HepG2 (cell line): ENCODE measurements around the gene METTL13. TPM values are rescaled to one million over a fixed set of nuclear protein-coding genes. Genes with fewer than 3 reads are reported as not detected.

Experiments
- EZH2 ChIP-seq: conservative IDR thresholded peaks from 2 replicates; pipeline ENCODE4 v1.6.1; 2012; ENCODE audit warnings: mild to moderate bottlenecking, low read depth, low read length, moderate library complexity
- FOXJ3 ChIP-seq: sonication (generic); formaldehyde crosslinking; IDR thresholded peaks from 2 replicates; pipeline ENCODE4 v1.4.0; 2020; ENCODE audit warnings: missing genetic modification reagents, mild to moderate bottlenecking, borderline replicate concordance
- HDAC6 ChIP-seq: fragments of 200-600 bp; sonication (generic); IDR thresholded peaks from 2 replicates; pipeline ENCODE4 v1.7.0; 2017; ENCODE audit warnings: mild to moderate bottlenecking, antibody characterized with exemption, low read length, low read depth
- IKZF1 ChIP-seq: fragments of 450-650 bp; IDR thresholded peaks from 2 replicates; pipeline ENCODE4 v1.7.1; 2016
- NR2C2 ChIP-seq: sonication (generic); formaldehyde crosslinking; IDR thresholded peaks from 2 replicates; pipeline ENCODE4 v1.4.0; 2020; ENCODE audit warnings: missing genetic modification reagents, mild to moderate bottlenecking, moderate library complexity, borderline replicate concordance
- ONECUT2 ChIP-seq: sonication (generic); formaldehyde crosslinking; IDR thresholded peaks from 2 replicates; pipeline ENCODE4 v1.4.0; 2020; ENCODE audit warnings: missing genetic modification reagents
- PHF5A ChIP-seq: IDR thresholded peaks from one replicate; pipeline ENCODE4 v1.6.1; 2018; ENCODE audit warnings: low read depth, missing genetic modification reagents; ENCODE audit not compliant: unreplicated experiment
- PRPF4 ChIP-seq: fragments of 200-400 bp; formaldehyde crosslinking; IDR thresholded peaks from 2 replicates; pipeline ENCODE4 v1.6.1; 2016; ENCODE audit warnings: low read length, low read depth; ENCODE audit not compliant: poor library complexity, severe bottlenecking
- SIX1 ChIP-seq: sonication (generic); formaldehyde crosslinking; IDR thresholded peaks from 2 replicates; pipeline ENCODE4 v1.4.0; 2020; ENCODE audit warnings: missing genetic modification reagents, borderline replicate concordance
- ZBTB7B ChIP-seq: sonication (generic); formaldehyde crosslinking; IDR thresholded peaks from 2 replicates; pipeline ENCODE4 v1.4.0; 2020; ENCODE audit warnings: missing genetic modification reagents
- ZNF180 ChIP-seq: sonication (generic); formaldehyde crosslinking; IDR thresholded peaks from 2 replicates; pipeline ENCODE4 v1.4.0; 2020; ENCODE audit warnings: low read depth, missing genetic modification reagents, borderline replicate concordance
- ZNF577 ChIP-seq: sonication (generic); formaldehyde crosslinking; IDR thresholded peaks from 2 replicates; pipeline ENCODE4 v1.4.0; 2020; ENCODE audit warnings: mild to moderate bottlenecking, low read depth, missing genetic modification reagents, borderline replicate concordance
- ZNF766 ChIP-seq: sonication (generic); formaldehyde crosslinking; IDR thresholded peaks from 2 replicates; pipeline ENCODE4 v1.5.0; 2020; ENCODE audit warnings: missing genetic modification reagents, borderline replicate concordance
- polyA plus RNA-seq, 8 experiments: library from polyadenylated mRNA; depleted of rRNA in 3 of 8; stranded (reverse) in 7 of 8; unstranded in 1 of 8; fragments of >200 nt; fragmentation: Illumina TruSeq in 4 of 8; extraction: Trizol in 4 of 8; gene quantifications; 2 replicates each; pipeline versions ENCODE4 v1.2.1 to v1.2.3, GENCODE V29; 2011 to 2016; ENCODE audit warnings: low read depth in 4 of 8, missing spikeins in 1 of 8, mixed read lengths in 1 of 8; ENCODE audit not compliant: insufficient read depth in 1 of 8
- total RNA-seq, 5 experiments: library from RNA; depleted of rRNA; stranded (reverse); fragments of >200 nt; fragmentation: Illumina TruSeq; extraction: Trizol; gene quantifications; 2 replicates each; pipeline ENCODE4 v1.2.3, GENCODE V29; 2016; ENCODE audit warnings: low read depth in 1 of 5
- TF ChIP-seq, protein P1 (sequence below): sonication (generic); formaldehyde crosslinking; IDR thresholded peaks from 2 replicates; pipeline ENCODE4 v1.4.0; 2020; ENCODE audit warnings: missing genetic modification reagents, borderline replicate concordance
- TF ChIP-seq, protein P2 (sequence below): sonication (generic); formaldehyde crosslinking; IDR thresholded peaks from 2 replicates; pipeline ENCODE4 v1.4.0; 2020; ENCODE audit warnings: mild to moderate bottlenecking, missing genetic modification reagents
- TF ChIP-seq, protein P3 (sequence below): sonication (generic); formaldehyde crosslinking; IDR thresholded peaks from 2 replicates; pipeline ENCODE4 v1.5.1; 2020; ENCODE audit warnings: mild to moderate bottlenecking, missing genetic modification reagents
- TF ChIP-seq, protein P4 (sequence below), 2 experiments: sonication (generic) in 1 of 2; formaldehyde crosslinking in 1 of 2; IDR thresholded peaks; 2 replicates each; pipeline versions ENCODE4 v1.4.0 to v1.6.1; 2016 to 2020; ENCODE audit warnings: borderline replicate concordance in 1 of 2, low read depth in 1 of 2, mild to moderate bottlenecking in 1 of 2, missing genetic modification reagents in 1 of 2
- TF ChIP-seq, protein P5 (sequence below): sonication (generic); formaldehyde crosslinking; IDR thresholded peaks from 2 replicates; pipeline ENCODE4 v1.4.0; 2020; ENCODE audit warnings: missing genetic modification reagents

The METTL13 gene
- total and polyA plus RNA-seq, 2 of the 13 experiments (the other 11 are each of a cell fraction or from before 2014, with no cell fraction given): 18.6 to 22.8 TPM

DNA sequence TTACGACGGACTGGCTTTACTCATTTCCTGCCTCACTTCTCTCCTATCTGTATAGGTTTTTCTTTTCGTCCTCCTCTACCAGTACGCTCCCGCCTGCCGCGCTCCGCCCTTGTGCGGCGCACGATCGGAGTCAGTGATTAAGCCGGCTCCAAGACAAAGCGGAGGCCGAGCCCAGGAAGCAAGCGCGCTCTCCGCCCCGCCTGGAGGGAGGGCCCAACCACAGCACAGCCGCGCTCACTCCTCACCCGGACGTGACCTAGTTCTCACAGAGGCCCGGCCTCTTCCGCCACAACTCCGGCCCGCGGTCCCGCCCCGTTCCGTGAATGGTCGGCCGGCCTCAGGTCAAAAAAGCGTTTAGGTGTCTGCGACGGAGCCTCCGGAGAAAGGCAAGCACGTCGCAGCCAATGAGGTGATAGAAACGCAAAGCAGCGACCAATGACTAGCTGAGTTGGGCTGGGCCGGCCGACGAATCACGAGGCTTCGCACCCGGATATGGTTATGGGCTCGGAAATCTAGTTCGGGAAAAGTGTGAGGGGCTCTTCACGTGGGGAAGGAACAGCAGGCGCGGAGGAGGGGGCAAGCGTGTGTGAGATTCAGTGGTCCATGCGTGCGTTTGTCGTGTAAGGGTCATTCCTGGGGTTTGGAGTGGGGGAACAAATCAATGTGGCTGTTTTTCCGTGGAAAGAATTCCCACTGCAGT lies at the start of gene METTL13 (continued):
- TF ChIP-seq, protein P1, sequence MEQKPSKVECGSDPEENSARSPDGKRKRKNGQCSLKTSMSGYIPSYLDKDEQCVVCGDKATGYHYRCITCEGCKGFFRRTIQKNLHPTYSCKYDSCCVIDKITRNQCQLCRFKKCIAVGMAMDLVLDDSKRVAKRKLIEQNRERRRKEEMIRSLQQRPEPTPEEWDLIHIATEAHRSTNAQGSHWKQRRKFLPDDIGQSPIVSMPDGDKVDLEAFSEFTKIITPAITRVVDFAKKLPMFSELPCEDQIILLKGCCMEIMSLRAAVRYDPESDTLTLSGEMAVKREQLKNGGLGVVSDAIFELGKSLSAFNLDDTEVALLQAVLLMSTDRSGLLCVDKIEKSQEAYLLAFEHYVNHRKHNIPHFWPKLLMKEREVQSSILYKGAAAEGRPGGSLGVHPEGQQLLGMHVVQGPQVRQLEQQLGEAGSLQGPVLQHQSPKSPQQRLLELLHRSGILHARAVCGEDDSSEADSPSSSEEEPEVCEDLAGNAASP: no peak; the same call in 1 of the 2 replicates
- TF ChIP-seq NR2C2: peak; percentile 98
- TF ChIP-seq HDAC6: no peak
- no peak for TF ChIP-seq FOXJ3 (CRISPR knock-in tag)
- 0 out of 2 replicates have a peak, but pooled peaks have one; percentile 5 for TF ChIP-seq ZBTB7B (CRISPR knock-in tag)
- TF ChIP-seq, protein P2, sequence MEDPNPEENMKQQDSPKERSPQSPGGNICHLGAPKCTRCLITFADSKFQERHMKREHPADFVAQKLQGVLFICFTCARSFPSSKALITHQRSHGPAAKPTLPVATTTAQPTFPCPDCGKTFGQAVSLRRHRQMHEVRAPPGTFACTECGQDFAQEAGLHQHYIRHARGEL (CRISPR knock-in tag): no peak
- TF ChIP-seq EZH2: no peak
- no peak for TF ChIP-seq ZNF577 (CRISPR knock-in tag)
- TF ChIP-seq SIX1 (CRISPR knock-in tag): no peak
- TF ChIP-seq, protein P3, sequence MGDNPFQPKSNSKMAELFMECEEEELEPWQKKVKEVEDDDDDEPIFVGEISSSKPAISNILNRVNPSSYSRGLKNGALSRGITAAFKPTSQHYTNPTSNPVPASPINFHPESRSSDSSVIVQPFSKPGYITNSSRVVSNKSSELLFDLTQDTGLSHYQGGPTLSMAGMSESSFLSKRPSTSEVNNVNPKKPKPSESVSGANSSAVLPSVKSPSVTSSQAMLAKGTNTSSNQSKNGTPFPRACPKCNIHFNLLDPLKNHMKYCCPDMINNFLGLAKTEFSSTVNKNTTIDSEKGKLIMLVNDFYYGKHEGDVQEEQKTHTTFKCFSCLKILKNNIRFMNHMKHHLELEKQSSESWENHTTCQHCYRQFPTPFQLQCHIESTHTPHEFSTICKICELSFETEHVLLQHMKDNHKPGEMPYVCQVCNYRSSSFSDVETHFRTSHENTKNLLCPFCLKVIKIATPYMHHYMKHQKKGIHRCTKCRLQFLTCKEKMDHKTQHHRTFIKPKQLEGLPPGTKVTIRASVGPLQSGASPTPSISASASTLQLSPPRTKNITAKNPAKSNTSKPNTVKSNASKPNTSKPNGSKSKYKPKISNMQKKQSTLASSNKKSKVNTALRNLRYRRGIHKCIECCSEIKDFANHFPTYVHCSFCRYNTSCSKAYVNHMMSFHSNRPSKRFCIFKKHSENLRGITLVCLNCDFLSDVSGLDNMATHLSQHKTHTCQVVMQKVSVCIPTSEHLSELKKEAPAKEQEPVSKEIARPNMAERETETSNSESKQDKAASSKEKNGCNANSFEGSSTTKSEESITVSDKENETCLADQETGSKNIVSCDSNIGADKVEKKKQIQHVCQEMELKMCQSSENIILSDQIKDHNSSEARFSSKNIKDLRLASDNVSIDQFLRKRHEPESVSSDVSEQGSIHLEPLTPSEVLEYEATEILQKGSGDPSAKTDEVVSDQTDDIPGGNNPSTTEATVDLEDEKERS: peak; percentile 40; the same call in 1 of the 2 replicates
- TF ChIP-seq, protein P4, sequence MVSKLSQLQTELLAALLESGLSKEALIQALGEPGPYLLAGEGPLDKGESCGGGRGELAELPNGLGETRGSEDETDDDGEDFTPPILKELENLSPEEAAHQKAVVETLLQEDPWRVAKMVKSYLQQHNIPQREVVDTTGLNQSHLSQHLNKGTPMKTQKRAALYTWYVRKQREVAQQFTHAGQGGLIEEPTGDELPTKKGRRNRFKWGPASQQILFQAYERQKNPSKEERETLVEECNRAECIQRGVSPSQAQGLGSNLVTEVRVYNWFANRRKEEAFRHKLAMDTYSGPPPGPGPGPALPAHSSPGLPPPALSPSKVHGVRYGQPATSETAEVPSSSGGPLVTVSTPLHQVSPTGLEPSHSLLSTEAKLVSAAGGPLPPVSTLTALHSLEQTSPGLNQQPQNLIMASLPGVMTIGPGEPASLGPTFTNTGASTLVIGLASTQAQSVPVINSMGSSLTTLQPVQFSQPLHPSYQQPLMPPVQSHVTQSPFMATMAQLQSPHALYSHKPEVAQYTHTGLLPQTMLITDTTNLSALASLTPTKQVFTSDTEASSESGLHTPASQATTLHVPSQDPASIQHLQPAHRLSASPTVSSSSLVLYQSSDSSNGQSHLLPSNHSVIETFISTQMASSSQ (IDR thresholded peaks at IDR 0.05; ENCODE audit: low read depth): no peak
- TF ChIP-seq, protein P4 (CRISPR knock-in tag; IDR thresholded peaks at IDR 0.05; ENCODE audit: borderline replicate concordance): no peak; the same call in 1 of the 2 replicates
- no peak for TF ChIP-seq IKZF1
- TF ChIP-seq ZNF180 (CRISPR knock-in tag): no peak
- 0 out of 2 replicates have a peak, but pooled peaks have one; percentile 25 for TF ChIP-seq ZNF766 (CRISPR knock-in tag)
- peak; percentile 44 for TF ChIP-seq PHF5A
- no peak for TF ChIP-seq PRPF4
- TF ChIP-seq, protein P5, sequence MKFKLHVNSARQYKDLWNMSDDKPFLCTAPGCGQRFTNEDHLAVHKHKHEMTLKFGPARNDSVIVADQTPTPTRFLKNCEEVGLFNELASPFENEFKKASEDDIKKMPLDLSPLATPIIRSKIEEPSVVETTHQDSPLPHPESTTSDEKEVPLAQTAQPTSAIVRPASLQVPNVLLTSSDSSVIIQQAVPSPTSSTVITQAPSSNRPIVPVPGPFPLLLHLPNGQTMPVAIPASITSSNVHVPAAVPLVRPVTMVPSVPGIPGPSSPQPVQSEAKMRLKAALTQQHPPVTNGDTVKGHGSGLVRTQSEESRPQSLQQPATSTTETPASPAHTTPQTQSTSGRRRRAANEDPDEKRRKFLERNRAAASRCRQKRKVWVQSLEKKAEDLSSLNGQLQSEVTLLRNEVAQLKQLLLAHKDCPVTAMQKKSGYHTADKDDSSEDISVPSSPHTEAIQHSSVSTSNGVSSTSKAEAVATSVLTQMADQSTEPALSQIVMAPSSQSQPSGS: peak; percentile 47; the same call in 1 of the 2 replicates
- TF ChIP-seq ONECUT2 (CRISPR knock-in tag): no peak
